Measurements from ENCODE around the gene PRDM16. TPM values are rescaled to one million over a fixed set of nuclear protein-coding genes. Genes with fewer than 3 reads are reported as not detected.

Gene PRDM16
- total and polyA plus RNA-seq, 2 of the 8 experiments (the other 6 are each of a cell fraction or from before 2014, with no cell fraction given), result 0.39 to 0.43 TPM

DNA sequence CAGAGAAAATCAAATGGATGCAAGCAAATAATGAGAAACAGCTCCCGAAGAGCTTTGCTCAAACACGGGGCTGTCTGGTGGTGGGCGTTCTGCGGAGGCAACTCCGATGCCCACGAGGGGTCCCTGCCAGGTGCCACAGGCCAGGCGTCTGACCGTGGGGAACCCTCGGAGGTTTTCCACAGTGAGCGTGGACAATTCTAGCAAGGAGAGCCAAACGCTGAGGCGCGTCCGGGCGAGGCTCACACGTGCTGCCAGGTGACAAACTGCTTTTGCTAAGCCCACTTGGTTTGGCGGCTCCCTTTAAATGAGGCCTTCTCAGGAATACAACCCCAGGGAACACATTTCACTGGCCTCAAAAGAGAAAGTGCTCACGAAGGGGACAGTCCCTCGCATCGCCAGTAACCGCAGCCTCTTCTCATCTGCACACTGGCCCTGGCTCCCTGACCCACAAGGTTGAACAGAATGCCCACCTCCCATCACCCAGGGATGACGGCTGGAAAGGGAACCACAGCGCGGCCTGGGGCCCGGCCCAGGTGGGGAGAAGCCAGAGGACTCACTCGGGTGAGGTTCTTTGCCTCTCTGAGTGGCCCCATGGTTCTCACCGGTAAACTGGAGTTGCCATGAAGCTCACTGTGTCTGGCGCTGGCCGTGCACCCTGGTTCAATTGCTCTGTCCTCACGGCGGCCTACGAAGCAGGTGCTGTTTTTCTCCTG is 97.4 kb downstream of the PRDM16 start (continued):
- TF ChIP-seq, protein P1, sequence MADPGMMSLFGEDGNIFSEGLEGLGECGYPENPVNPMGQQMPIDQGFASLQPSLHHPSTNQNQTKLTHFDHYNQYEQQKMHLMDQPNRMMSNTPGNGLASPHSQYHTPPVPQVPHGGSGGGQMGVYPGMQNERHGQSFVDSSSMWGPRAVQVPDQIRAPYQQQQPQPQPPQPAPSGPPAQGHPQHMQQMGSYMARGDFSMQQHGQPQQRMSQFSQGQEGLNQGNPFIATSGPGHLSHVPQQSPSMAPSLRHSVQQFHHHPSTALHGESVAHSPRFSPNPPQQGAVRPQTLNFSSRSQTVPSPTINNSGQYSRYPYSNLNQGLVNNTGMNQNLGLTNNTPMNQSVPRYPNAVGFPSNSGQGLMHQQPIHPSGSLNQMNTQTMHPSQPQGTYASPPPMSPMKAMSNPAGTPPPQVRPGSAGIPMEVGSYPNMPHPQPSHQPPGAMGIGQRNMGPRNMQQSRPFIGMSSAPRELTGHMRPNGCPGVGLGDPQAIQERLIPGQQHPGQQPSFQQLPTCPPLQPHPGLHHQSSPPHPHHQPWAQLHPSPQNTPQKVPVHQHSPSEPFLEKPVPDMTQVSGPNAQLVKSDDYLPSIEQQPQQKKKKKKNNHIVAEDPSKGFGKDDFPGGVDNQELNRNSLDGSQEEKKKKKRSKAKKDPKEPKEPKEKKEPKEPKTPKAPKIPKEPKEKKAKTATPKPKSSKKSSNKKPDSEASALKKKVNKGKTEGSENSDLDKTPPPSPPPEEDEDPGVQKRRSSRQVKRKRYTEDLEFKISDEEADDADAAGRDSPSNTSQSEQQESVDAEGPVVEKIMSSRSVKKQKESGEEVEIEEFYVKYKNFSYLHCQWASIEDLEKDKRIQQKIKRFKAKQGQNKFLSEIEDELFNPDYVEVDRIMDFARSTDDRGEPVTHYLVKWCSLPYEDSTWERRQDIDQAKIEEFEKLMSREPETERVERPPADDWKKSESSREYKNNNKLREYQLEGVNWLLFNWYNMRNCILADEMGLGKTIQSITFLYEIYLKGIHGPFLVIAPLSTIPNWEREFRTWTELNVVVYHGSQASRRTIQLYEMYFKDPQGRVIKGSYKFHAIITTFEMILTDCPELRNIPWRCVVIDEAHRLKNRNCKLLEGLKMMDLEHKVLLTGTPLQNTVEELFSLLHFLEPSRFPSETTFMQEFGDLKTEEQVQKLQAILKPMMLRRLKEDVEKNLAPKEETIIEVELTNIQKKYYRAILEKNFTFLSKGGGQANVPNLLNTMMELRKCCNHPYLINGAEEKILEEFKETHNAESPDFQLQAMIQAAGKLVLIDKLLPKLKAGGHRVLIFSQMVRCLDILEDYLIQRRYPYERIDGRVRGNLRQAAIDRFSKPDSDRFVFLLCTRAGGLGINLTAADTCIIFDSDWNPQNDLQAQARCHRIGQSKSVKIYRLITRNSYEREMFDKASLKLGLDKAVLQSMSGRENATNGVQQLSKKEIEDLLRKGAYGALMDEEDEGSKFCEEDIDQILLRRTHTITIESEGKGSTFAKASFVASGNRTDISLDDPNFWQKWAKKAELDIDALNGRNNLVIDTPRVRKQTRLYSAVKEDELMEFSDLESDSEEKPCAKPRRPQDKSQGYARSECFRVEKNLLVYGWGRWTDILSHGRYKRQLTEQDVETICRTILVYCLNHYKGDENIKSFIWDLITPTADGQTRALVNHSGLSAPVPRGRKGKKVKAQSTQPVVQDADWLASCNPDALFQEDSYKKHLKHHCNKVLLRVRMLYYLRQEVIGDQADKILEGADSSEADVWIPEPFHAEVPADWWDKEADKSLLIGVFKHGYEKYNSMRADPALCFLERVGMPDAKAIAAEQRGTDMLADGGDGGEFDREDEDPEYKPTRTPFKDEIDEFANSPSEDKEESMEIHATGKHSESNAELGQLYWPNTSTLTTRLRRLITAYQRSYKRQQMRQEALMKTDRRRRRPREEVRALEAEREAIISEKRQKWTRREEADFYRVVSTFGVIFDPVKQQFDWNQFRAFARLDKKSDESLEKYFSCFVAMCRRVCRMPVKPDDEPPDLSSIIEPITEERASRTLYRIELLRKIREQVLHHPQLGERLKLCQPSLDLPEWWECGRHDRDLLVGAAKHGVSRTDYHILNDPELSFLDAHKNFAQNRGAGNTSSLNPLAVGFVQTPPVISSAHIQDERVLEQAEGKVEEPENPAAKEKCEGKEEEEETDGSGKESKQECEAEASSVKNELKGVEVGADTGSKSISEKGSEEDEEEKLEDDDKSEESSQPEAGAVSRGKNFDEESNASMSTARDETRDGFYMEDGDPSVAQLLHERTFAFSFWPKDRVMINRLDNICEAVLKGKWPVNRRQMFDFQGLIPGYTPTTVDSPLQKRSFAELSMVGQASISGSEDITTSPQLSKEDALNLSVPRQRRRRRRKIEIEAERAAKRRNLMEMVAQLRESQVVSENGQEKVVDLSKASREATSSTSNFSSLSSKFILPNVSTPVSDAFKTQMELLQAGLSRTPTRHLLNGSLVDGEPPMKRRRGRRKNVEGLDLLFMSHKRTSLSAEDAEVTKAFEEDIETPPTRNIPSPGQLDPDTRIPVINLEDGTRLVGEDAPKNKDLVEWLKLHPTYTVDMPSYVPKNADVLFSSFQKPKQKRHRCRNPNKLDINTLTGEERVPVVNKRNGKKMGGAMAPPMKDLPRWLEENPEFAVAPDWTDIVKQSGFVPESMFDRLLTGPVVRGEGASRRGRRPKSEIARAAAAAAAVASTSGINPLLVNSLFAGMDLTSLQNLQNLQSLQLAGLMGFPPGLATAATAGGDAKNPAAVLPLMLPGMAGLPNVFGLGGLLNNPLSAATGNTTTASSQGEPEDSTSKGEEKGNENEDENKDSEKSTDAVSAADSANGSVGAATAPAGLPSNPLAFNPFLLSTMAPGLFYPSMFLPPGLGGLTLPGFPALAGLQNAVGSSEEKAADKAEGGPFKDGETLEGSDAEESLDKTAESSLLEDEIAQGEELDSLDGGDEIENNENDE (IDR thresholded peaks at IDR 0.05; ENCODE audit: insufficient replicate concordance, low read length), result no peak
- TF ChIP-seq JUN (IDR thresholded peaks at IDR 0.05; ENCODE audit: low read depth, low read length) (no peak), SP1 (IDR thresholded peaks at IDR 0.05; ENCODE audit: low read depth, low read length) (no peak), BACH1 (IDR thresholded peaks at IDR 0.05; ENCODE audit: low read length) (no peak), RAD21 (IDR thresholded peaks at IDR 0.05 in 1 of 2, conservative IDR thresholded peaks at IDR 0.05 in 1 of 2; ENCODE audit: low read depth in 2 of 2, low read length in 2 of 2) (no peak), CBX8 (IDR thresholded peaks at IDR 0.05; ENCODE audit: borderline replicate concordance, low read depth, low read length) (no peak)
- TF ChIP-seq, protein P2, sequence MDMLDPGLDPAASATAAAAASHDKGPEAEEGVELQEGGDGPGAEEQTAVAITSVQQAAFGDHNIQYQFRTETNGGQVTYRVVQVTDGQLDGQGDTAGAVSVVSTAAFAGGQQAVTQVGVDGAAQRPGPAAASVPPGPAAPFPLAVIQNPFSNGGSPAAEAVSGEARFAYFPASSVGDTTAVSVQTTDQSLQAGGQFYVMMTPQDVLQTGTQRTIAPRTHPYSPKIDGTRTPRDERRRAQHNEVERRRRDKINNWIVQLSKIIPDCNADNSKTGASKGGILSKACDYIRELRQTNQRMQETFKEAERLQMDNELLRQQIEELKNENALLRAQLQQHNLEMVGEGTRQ (IDR thresholded peaks at IDR 0.05; ENCODE audit: low read length), result no peak
- TF ChIP-seq, protein P3, sequence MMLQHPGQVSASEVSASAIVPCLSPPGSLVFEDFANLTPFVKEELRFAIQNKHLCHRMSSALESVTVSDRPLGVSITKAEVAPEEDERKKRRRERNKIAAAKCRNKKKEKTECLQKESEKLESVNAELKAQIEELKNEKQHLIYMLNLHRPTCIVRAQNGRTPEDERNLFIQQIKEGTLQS (IDR thresholded peaks at IDR 0.05; ENCODE audit: insufficient read depth, low read depth, low read length), result no peak

All from H1 (cell line).